ENCODE data around the gene PTPRG.
A peak's percentile ranks its signal among the peaks of the same experiment; 100 is the strongest.

PTPRG gene

GRCh38 chr3:62088472-62089104 lies 527.2 kb downstream of the PTPRG start:
- no peak for DNase-seq

- DNase-seq, result no peak
Observed at GRCh38 chr3:62090066-62090465, 528.7 kb downstream of the PTPRG start.

DNA sequence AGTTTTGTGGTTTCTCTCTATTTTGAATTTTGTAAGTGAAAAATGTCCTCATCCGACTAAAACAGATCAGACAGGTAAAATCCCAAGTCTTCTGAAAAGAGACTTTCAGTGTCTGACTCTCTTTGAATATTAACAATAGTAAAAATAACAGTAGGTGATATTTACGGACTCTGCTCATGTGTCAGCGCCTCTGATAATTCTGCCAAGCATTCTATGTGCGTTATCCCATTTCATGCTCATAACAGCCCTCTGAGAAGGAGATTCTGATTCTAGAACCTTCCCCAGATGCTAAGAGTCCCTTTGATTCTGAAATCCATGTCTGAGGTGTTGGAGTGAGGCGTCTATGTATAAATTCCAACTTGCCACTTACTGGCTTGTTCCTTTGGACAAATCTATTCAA lies 529.1 kb downstream of the PTPRG start:
- DNase-seq, result no peak

GRCh38 chr3:62093025-62093424 lies 531.7 kb downstream of the PTPRG start:
- DNase-seq, result no peak

DNA sequence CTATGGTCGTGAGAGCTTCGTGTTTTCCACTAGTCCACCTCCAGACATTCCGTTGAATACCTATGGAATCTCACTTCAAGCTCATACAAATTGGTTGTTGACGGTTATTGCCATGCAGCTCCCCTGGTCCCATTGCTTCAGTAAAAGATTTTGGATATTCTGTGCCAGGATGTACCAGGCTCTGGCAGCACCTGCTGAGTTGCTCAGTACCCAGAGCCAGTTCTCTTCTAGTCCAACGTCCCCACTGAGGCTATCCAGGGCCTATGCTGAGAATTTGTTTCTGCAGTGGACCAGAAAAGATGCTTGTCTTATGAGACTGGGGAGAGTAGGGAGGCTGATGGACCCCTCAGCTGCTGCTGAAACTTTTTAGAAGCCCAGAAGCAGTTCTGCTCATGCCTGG lies 533.1 kb downstream of the PTPRG start:
- no peak for DNase-seq

DNA sequence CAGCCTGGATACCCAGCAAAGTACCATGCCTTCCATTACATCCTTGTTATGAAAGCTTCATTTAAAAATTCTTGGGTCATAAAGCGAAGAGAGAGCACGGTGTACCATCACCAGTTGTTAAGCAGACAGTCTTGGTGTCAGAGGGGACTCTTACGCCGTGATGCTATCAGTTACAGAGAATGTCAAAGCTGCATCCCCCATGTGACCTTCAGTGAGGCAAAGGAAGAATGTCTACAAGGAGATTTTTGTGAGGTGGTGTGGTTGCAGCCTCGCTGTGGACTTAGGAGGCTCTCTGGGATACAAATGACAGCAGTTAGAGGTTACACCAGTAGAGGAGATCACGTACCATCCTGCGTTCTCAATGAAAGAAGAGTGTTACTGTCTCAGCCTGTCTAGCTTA lies 533.7 kb downstream of the PTPRG start:
- DNase-seq, result no peak

GRCh38 chr3:62095756-62096155 lies 534.4 kb downstream of the PTPRG start:
- peak; percentile 7 for DNase-seq

DNA sequence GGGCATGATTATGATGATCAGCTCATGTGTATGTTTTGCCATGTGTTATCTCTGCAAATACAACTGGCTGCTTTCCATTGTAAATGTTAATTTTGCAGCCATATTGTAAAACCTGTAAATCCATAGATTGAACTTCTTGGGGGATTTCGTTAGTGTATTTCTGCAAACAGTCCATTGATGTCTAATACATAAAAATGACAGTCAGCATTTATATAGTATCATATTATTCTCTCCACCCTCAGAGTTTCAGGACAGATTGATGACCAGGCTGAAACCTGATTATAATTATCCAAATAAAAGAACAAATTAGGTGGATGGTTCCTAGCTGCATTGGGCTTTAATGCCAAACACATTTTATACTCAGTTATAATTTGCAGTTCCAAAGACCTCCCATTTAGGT lies 535.1 kb downstream of the PTPRG start:
- DNase-seq, result no peak

DNA sequence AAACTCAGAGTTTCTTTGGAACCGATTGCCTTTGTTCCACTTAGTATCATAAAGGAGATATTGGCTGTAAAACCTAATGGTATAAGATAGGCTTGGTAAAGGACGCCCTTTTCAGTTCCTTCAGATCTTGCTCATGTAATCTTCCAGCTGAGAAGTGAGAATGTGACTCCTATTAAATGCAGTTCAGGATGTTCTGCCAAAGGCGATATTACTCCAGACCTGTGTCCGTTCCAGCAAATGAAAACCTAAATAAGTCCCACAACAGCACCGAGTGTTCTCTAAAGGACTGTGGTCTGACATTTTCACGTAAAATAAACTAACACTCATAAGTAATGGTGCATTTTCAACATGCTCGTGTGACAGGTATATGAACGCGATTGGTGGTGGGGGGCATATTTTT lies 535.8 kb downstream of the PTPRG start:
- DNase-seq, result no peak

GRCh38 chr3:62098646-62099365 lies 537.4 kb downstream of the PTPRG start:
- DNase-seq, result no peak

DNA sequence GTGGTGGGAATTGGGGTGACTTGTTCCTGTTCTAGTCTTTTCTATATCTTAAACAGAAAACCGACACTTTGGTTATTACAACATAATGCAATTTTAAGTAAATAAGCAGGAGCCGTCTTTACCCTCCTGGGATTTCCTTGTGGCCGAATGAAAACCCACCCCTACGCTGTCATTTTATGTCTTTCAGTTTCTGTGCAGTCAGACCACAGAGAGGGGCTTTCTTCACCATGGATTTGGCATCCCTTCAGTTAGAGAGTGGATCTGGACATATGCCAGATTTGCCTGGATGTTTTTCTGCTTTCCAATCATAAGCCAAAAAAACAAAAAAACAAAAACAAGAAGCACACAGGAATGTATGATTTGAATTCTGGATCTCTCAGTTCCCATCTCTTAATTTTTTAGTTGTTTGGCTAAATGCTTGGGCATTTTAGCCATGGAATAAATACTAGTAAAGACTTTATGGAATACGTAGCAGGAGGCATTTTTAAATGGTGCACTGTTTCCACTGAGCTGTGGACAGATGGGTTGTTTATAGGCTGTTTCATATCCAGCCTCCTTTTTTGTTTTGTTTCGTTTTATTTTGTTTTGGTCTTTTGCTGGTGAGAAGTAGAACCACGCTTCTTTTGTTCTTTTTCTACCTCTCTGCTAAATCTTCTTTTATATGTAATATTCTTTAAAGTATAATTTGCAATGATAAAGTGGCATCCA lies 539.1 kb downstream of the PTPRG start:
- DNase-seq, result no peak

GRCh38 chr3:62101488-62101887 lies 540.1 kb downstream of the PTPRG start:
- no peak for DNase-seq

- DNase-seq, result no peak
Observed at GRCh38 chr3:62103531-62103930, 542.2 kb downstream of the PTPRG start.

- peak; percentile 92 for DNase-seq
Observed at GRCh38 chr3:62109534-62109933, 548.2 kb downstream of the PTPRG start.

- DNase-seq, result no peak
Observed at GRCh38 chr3:62110443-62111225, 549.3 kb downstream of the PTPRG start.

DNA sequence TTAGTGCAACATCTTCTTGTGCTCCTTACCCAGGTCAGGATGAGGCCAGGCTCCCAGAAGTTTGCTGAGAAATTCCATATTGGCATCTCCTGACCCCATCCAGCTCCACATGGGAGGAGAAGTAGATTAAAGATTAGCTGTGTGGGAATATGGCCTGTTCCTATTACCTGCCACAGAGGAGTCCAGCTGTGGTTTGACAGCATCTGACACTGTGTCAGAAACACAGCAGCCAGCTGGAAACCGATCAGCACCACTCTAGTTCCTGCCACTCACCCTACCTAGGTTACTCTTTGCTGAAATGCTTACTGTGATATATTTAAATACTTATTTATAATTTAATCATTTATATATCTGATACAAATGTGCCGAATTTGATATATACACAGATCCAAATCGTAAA lies 551.7 kb downstream of the PTPRG start:
- DNase-seq, result no peak

GRCh38 chr3:62114763-62115162 lies 553.4 kb downstream of the PTPRG start:
- no peak for DNase-seq

DNA sequence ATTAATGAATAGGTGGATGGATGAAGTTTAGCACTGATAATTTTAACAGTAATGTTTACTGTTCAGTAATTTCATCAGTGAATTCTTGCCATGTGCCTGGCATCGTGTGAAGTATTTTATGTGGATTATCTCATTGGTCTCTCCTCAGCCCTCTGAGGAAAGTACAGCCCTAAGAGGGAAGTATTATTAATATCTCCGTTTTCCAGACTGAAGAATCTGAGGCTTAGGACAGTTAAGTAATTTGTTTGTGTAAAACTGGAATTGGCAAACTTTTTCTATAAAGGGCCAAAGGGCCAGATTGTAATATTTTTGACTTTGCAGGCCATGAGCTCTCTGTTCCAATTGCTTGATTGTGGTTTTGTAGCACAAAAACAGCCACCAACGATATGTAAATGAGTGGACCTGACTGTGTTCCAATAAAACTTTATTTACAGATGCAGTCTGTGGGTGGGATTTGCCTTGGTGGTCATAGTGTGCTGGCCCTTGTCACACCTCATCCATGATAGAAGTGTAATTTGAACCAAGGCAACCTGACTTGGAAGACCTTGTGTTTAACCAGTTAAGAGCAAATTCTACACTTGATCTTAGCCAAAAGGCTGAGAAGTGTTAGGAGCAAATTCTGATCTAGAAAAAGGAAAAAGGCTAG lies 556.7 kb downstream of the PTPRG start:
- no peak for DNase-seq

- DNase-seq, result no peak
Observed at GRCh38 chr3:62119139-62119538, 557.8 kb downstream of the PTPRG start.

- no peak for DNase-seq
Observed at GRCh38 chr3:62122819-62123218, 561.4 kb downstream of the PTPRG start.

- no peak for DNase-seq
Observed at GRCh38 chr3:62125380-62125779, 564.0 kb downstream of the PTPRG start.

GRCh38 chr3:62127116-62127515 lies 565.7 kb downstream of the PTPRG start:
- no peak for DNase-seq

GRCh38 chr3:62128051-62128450 lies 566.7 kb downstream of the PTPRG start:
- no peak for DNase-seq

All from fibroblast of skin of back (primary cell).